Central memory CD4-positive, alpha-beta T cell (primary cell): ENCODE data around the gene FANCF.
"Not testable (repeated sequence)": the region's sequence is repeated elsewhere in the genome, so short reads cannot be mapped to it uniquely, and the experiment has no call there.

Experiments
- DNase-seq: peaks from one replicate; pipeline ENCODE4 v3.0.0; 2022
- total RNA-seq, 3 experiments: gene quantifications; one replicate each; lab custom pipeline; 2026; lab: John Stamatoyannopoulos, UW

The FANCF gene, protein sequence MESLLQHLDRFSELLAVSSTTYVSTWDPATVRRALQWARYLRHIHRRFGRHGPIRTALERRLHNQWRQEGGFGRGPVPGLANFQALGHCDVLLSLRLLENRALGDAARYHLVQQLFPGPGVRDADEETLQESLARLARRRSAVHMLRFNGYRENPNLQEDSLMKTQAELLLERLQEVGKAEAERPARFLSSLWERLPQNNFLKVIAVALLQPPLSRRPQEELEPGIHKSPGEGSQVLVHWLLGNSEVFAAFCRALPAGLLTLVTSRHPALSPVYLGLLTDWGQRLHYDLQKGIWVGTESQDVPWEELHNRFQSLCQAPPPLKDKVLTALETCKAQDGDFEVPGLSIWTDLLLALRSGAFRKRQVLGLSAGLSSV
- total RNA-seq, result 18.1 to 48.7 (median 33.8) reads per million in 3 experiments

- DNase-seq, result peak; percentile 96
Observed at GRCh38 chr11:22625448-22626287, at the start of gene FANCF. TSS of gene FANCF (minus strand) at chr11:22625823. CDS start at chr11:22625810, 13 bp downstream.

GRCh38 chr11:22674470-22675439 lies 49.1 kb upstream of the FANCF start:
- DNase-seq, result no peak

DNA sequence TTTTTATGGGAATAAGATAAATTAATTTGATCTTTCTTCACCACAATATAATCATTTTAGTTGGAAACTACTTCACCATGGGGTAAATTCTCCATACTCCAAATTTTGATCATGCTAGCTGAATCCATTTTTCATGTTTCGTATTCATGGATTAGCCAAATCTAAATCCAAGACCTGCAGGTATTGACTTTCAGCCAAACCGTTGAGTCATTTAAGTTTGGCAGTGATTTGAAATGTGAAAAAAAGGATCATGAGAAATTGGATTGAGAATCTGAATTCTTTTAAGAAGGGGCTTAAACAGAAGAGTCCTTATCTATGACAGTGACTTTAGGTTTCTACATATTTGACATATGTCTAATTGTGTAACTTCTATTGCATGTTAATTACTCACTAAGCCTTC lies 46.1 kb upstream of the FANCF start:
- DNase-seq, result no peak

GRCh38 chr11:22670830-22671229 lies 45.2 kb upstream of the FANCF start:
- no peak for DNase-seq

DNA sequence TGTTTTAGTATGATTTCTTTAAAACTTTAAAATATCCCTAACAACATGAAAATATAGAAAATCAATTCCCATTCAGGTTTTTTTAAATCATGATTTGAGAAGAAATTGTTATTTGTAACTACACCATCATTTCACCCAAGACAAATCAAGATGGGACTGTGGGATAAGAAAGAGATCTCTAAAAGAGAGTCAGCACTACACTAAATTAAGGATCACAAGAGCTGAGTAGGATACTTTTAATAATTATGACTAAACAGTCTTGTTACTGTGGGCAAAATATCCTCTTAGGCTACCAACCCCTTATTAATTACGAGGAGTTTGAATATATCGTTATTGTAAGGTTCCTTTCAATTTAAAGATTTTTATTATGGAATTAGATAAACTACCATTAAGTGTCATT lies 43.7 kb upstream of the FANCF start:
- no peak for DNase-seq

DNA sequence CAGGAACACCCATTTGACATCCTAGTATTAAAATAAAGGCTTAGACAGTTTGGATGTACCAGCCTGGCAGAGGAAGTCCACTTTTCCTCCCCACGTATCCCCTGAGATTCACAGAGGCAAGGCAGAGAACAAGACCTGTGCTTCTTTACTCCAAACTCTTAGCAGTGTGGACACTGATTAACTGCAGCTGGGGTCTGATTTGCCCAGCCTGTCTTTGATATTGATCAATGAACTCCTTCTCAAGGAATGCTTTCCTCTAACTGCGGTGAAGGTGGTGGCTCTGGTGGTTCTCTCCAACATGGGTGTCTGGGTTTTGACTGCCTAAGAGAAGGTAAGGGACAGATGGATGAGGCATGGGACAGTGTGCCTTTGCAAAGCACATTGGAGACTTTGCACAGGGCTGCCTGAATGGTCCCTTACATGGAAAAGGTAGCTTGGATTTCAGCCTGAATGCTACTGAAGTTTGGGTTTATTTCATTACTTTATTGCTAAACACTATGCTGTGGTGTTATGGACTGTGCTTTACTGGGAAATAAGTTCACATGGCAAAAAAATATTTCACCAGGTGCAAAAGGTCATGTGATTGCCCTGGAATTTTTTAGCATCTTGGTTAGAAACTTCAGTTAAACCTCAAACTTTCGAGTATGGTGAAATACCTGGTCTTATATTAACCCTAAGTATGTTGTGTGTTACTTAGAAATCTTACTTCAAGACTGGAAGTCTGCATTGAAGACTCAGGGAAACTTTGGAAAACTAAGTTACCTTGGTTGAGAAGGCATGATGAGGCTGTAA lies 42.6 kb upstream of the FANCF start:
- no peak for DNase-seq

GRCh38 chr11:22666688-22667439 lies 41.2 kb upstream of the FANCF start:
- DNase-seq, result no peak

DNA sequence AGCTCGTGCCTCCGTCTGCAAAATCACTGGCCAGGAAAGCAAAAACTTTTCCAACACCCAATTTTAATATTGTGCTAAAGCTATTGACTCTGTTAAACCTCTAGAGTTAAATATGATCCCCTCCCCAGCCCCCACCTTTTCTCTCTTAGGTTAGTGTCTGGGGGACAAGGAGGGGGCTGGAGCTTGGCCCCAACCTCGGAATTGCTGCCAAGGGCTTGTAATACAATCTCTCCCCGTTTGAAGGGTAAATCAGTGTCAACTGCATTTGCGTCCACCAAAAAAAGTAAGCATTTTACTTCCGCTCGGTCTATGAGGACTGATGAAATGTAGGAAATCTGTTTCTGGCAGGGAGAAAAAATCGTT lies 40.7 kb upstream of the FANCF start, which contains the start of gene GAS2:
Gene GAS2, plus strand, starts transcription at position 287 of the 363 bp plus-strand sequence. CDS start 8,259 bp downstream, outside the sequence.
- DNase-seq, result no peak

- DNase-seq, result no peak
Observed at GRCh38 chr11:22659783-22660182, 34.2 kb upstream of the FANCF start.

- peak; percentile 3 for DNase-seq
Observed at GRCh38 chr11:22657101-22657694, 31.6 kb upstream of the FANCF start.

- DNase-seq, result no peak
Observed at GRCh38 chr11:22656130-22656529, 30.5 kb upstream of the FANCF start.

DNA sequence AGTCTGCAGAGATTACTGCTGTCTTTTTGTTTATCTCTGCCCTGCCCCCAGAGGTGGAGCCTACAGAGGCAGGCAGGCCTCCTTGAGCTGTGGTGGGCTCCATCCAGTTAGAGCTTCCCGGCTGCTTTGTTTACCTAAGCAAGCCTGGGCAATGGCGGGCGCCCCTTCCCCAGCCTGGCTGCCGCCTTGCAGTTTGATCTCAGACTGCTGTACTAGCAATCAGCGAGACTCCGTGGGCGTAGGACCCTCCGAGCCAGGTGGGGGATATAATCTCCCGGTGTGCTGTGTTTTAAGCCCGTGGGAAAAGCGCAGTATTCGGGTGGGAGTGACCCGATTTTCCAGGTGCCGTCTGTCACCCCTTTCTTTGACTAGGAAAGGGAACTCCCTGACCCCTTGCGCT lies 26.7 kb upstream of the FANCF start:
- not testable (repeated sequence) for DNase-seq

GRCh38 chr11:22641559-22641958 lies 15.9 kb upstream of the FANCF start:
- DNase-seq, result no peak

GRCh38 chr11:22640862-22641261 lies 15.2 kb upstream of the FANCF start:
- no peak for DNase-seq

GRCh38 chr11:22635689-22636088 lies 10.1 kb upstream of the FANCF start:
- no peak for DNase-seq

DNA sequence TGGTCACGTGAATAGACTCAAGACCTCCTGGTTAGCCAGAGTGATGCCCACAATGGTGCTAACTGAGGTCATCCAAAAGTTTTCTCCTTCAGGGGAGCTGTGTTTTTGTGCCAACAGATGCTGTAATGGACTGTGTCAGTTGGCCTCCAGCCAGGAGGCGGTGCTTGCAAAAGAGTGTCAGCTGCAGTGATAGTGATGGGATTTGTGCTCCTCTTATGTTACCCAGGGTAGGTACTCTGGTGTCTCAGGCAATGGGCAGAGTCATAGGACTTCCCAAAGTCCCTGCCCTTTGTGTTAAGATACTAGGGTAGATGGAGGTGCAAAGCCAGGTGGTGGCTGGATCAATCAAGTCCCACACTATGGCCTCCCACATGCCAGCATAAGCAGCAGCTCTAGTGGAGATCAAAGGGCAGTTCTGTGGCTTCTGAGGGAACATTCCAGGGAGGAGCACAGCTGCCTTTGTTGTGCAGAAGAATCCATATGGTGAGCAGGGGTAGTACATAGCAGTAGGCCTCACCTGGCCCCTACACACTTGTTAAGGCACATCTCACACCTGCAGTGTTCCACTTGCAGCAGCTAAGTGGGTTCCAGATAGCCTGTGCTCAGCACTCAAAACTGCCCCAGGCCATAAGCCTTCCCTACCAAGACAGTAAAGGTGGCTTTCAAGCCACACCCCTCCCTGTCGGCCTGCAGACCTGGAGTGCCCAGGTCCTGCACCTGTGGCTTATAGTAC lies 9.4 kb upstream of the FANCF start:
- DNase-seq, result no peak

GRCh38 chr11:22633354-22633902 lies 7.8 kb upstream of the FANCF start:
- DNase-seq, result no peak

GRCh38 chr11:22627421-22627820 lies 1.8 kb upstream of the FANCF start:
- DNase-seq, result no peak

- DNase-seq, result no peak
Observed at GRCh38 chr11:22626573-22627239, 1.1 kb upstream of the FANCF start.
